ENCODE results near the gene DEFB116. TPM values are rescaled to one million over a fixed set of nuclear protein-coding genes. Genes with fewer than 3 reads are reported as not detected.
A peak's percentile ranks its signal among the peaks of the same experiment; 100 is the strongest.
"Not testable (repeated sequence)": the region's sequence is repeated elsewhere in the genome, so short reads cannot be mapped to it uniquely, and the experiment has no call there.

Gene DEFB116
- total and polyA plus RNA-seq, 10 donors = not detected

GRCh38 chr20:31322504-31322903 lies 14.1 kb upstream of the DEFB116 start:
- Histone ChIP-seq H3K27ac (no peak overlapping the region), H3K4me1 (no peaks in the 10 kb centered on the region), H3K27me3 (replicated peaks in 1 of 7) (peaks cover 0 to 3% (median 0%) of the 10 kb centered on the region in 7 donors), H3K9me3 (peaks cover 3 to 56% (median 45%) of the 10 kb centered on the region in 8 donors), H3K4me3 (no peak overlapping the region), H3K36me3 (no peaks in the 10 kb centered on the region)
- TF ChIP-seq POLR2A (IDR thresholded peaks at IDR 0.05) (no peak), CTCF (IDR thresholded peaks at IDR 0.05 in 8 of 11, conservative IDR thresholded peaks at IDR 0.05 in 3 of 11) (no peak), POLR2AphosphoS5 (IDR thresholded peaks at IDR 0.05) (no peak)
- 37 to 50% (median 47%) methylated on average over 3 of the region's 3 CpGs for WGBS, 5 donors
- intact Hi-C loops (cut with DNase I; ENCODE audit: low total_unique reads) = no loop called here
- DNase-seq = no peak

DNA sequence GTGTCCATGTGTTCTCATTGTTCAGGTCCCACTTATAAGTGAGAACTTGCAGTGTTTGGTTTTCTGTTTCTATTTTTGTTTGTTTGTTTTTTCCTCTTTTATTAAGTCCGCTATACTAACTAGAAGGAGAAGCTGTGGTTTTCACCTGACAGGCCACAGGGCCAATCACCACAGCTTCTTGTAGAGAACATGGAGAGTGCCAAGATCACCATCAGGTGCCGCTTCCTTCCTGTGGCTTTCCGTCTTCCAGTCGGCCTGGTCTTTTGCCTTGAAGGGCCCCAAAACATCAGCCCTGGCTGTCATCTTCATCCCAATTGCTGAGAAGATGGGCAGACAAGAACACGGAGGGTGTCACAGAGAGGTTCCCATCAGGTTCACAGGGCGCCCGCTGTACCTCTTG lies 23.4 kb downstream of the DEFB116 start:
- DNase-seq; intact Hi-C loops (cut with DNase I; ENCODE audit: low total_unique reads); H3K4me3 ChIP-seq: not testable (repeated sequence)

DNA sequence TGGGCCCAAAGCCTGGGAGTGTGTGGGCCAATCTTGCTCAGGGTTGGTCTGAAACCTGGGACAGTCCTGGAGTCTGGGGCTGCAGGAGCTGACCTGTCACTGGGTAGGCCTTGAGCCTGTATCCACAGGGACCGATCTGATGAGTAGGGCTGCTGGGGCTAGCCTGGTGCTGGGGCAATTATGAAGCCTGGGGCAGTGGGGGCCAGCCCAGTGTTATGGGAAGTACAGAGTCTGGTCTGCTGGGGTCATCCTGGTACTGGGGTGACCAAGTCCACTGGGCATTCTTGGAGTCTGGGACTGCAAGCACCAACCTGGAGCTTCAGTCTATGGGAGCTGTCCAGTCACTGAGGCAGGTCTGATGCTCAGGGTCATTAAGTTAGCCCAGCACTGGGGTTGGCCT lies 30.2 kb downstream of the DEFB116 start:
- no peaks in the 10 kb centered on the region for H3K36me3 ChIP-seq
- no peaks in the 10 kb centered on the region for H3K4me1 ChIP-seq
- intact Hi-C loops (cut with DNase I; ENCODE audit: low total_unique reads) = no loop called here
- no peak overlapping the region for H3K4me3 ChIP-seq
- TF ChIP-seq POLR2A (IDR thresholded peaks at IDR 0.05) (no peak), CTCF (IDR thresholded peaks at IDR 0.05 in 8 of 11, conservative IDR thresholded peaks at IDR 0.05 in 3 of 11) (no peak), POLR2AphosphoS5 (IDR thresholded peaks at IDR 0.05) (no peak)
- peaks cover 0 to 56% (median 32%) of the 10 kb centered on the region in 8 donors for H3K9me3 ChIP-seq
- no peak overlapping the region for H3K27ac ChIP-seq
- H3K27me3 ChIP-seq (replicated peaks in 1 of 7) = no peaks in the 10 kb centered on the region
- WGBS, 5 donors = 71 to 100% (median 77%) methylated on average over 1 of the region's 1 CpG
- no peak for DNase-seq

More for the DNA sequence above, 23.4 kb downstream of the DEFB116 start:
- not testable (repeated sequence) for H3K27ac ChIP-seq; H3K4me1 ChIP-seq; H3K36me3 ChIP-seq; H3K27me3 ChIP-seq (replicated peaks in 1 of 7)
- H3K9me3 ChIP-seq = peaks cover 3 to 47% (median 29%) of the 10 kb centered on the region in 8 donors
- whole genome bisulfite sequencing, 5 donors = 57 to 71% (median 65%) methylated on average over 7 of the region's 7 CpGs

DNA sequence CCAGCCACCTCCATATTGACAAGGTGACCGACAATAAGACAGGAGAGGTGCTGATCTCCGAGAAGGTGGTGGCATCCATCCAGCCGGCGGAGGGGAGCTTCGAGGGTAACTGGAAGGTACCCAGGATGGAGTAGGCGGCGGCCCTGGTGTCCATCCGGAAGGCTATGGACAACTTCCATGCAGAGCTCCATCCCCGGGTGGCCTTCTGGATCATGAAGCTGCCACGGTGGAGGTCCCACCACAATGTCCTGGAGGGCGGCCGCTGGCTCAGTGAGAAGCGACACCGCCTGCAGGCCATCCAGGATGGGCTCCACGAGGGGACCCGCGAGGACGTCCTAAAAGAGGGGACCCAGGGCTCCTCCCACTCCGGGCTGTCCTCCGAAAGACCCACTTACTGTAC lies 33.9 kb downstream of the DEFB116 start:
- Histone ChIP-seq H3K36me3 (no peaks in the 10 kb centered on the region), H3K4me1 (no peaks in the 10 kb centered on the region), H3K9me3 (peaks cover 4 to 82% (median 67%) of the 10 kb centered on the region in 8 donors), H3K4me3 (no peak overlapping the region), H3K27ac (no peak overlapping the region), H3K27me3 (replicated peaks in 1 of 7) (no peaks in the 10 kb centered on the region)
- TF ChIP-seq POLR2A (IDR thresholded peaks at IDR 0.05) = no peak
- TF ChIP-seq POLR2AphosphoS5 (IDR thresholded peaks at IDR 0.05) = no peak
- no peak for TF ChIP-seq CTCF (IDR thresholded peaks at IDR 0.05 in 8 of 11, conservative IDR thresholded peaks at IDR 0.05 in 3 of 11)
- 78 to 87% (median 82%) methylated on average over 16 to 20 of the region's 20 CpGs for WGBS, 5 donors
- peak; percentile 61 for DNase-seq
- intact Hi-C loops (cut with DNase I; ENCODE audit: low total_unique reads) = no loop called here
